BJ (cell line): ENCODE results near the gene RELL2. TPM values are rescaled to one million over a fixed set of nuclear protein-coding genes. Genes with fewer than 3 reads are reported as not detected.

Experiments
- CTCF ChIA-PET: fragments of 350-600 bp; formaldehyde crosslinking; extraction: SDS; loops from one replicate; lab custom pipeline; 2021; ENCODE audit warnings: antibody characterized with exemption, inconsistent platforms; lab: Yijun Ruan, JAX
- POLR2A ChIA-PET: fragments of 300-600 bp; sonication (Branson Sonifier 250); formaldehyde crosslinking; extraction: SDS; loops from one replicate; lab custom pipeline; 2021; ENCODE audit warnings: antibody characterized with exemption; lab: Charles Lee
- DNase-seq: peaks from one replicate; pipeline ENCODE4 v3.0.0-alpha.2; 2011; ENCODE audit warnings: low read depth
- H3K27me3 ChIP-seq: 2 replicates; pipeline ENCODE4 v1.6.0; 2011; ENCODE audit warnings: low read length; ENCODE audit not compliant: control insufficient read depth, insufficient read depth
- H3K36me3 ChIP-seq: 2 replicates; pipeline ENCODE4 v1.5.1; 2011; ENCODE audit warnings: low read length; ENCODE audit not compliant: control insufficient read depth, insufficient read depth
- H3K4me3 ChIP-seq: 2 replicates; pipeline ENCODE4 v1.5.1; 2011; ENCODE audit warnings: low read depth, mild to moderate bottlenecking, control low read depth, low read length
- polyA plus RNA-seq: library from polyadenylated mRNA; depleted of rRNA; stranded (reverse); fragments of >200 nt; gene quantifications from 2 replicates; pipeline ENCODE4 v1.2.3, GENCODE V29; 2011
- TF ChIP-seq, protein P1 (sequence below): IDR thresholded peaks from 2 replicates; pipeline ENCODE4 v1.5.1; 2011; ENCODE audit warnings: low read depth, mild to moderate bottlenecking, control low read depth, inconsistent platforms, low read length, moderate library complexity; ENCODE audit not compliant: insufficient read depth

The RELL2 gene
- polyA plus RNA-seq, 1 experiment, result 5.0 TPM

DNA sequence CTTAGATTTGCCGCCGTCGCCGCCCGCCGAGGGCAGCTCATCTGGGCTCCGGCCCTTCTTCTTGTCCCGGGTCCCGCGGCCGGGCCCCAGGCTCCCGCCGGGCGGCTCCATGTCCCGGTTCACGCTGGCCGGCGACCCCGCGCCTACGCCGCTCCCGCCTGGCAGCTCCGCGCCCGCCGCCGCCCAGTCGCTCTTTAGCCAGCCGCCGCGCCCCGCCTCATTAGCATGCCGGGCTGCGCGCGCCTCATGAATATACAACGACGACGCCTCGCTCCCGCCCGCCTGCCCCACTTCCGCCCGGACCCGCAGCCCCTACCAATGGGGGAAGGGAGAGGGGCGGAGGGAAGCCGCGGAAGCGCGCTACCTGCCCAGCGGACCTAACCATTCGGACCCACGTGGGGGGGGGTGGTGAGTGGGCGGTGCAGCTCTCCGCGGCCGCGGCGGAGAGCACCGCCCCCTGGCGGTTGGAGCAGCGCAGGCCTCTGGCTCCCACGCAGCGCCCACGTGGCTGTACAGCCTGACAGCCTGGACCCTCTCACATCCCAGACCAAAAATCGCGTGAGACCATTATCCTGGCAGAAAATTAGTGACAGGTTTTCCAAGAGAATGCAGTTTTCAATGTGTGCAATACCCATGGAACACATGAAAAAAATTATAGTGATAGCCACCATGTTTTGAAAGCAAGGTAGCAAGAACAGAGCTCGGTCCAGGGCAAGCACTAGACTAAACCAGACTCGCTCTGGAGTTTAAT lies 17.8 kb upstream of the RELL2 start, which contains the start of gene DIAPH1:
Gene DIAPH1, minus strand, starts transcription at position 197 of the 751 bp plus-strand sequence. Its CDS starts 86 bp downstream, at position 111.
- DNase-seq, result peak; percentile 68
- POLR2A ChIA-PET, result interaction anchor here (0.7 to 1.6 kb wide), 2 partner anchors 21 to 27 kb away, joined by 5 to 20 read pairs; no protein-coding TSS in a partner anchor
- peak within 1 kb of the TSS; percentile 83 for H3K4me3 ChIP-seq
- no peaks in the 10 kb centered on the region for H3K27me3 ChIP-seq
- CTCF ChIA-PET, result interaction anchor here (0.7 to 13.1 kb wide), 22 partner anchors 10 to 385 kb away, joined by 3 to 270 read pairs (median 4); partner anchors contain the start of genes FCHSD1, HDAC3, PCDHGA2 and RELL2
- H3K36me3 ChIP-seq, result peaks cover 10% of the 10 kb centered on the region
- TF ChIP-seq, protein P1, sequence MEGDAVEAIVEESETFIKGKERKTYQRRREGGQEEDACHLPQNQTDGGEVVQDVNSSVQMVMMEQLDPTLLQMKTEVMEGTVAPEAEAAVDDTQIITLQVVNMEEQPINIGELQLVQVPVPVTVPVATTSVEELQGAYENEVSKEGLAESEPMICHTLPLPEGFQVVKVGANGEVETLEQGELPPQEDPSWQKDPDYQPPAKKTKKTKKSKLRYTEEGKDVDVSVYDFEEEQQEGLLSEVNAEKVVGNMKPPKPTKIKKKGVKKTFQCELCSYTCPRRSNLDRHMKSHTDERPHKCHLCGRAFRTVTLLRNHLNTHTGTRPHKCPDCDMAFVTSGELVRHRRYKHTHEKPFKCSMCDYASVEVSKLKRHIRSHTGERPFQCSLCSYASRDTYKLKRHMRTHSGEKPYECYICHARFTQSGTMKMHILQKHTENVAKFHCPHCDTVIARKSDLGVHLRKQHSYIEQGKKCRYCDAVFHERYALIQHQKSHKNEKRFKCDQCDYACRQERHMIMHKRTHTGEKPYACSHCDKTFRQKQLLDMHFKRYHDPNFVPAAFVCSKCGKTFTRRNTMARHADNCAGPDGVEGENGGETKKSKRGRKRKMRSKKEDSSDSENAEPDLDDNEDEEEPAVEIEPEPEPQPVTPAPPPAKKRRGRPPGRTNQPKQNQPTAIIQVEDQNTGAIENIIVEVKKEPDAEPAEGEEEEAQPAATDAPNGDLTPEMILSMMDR, result peak; percentile 97

DNA sequence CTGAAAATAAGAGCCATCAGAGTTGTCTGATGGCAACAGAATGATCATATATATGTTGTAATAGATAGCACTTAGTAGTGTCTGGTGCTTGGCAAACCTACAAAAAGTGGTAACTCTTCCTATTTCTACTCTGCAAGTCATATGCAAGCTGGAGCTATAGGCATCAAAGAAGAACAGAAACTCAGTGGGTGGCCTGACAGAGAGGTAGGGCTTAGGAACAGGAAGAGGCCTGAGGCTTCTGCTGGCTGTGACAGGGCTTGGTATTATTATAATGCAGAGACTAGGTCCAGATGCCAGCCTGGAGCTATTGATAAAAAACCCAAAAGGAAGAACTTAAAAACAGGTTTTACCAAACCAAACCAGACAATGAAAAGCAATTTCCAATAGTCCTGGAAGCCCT lies 13.6 kb upstream of the RELL2 start:
- TF ChIP-seq, protein P1, result no peak
- H3K36me3 ChIP-seq, result peaks cover 21% of the 10 kb centered on the region
- no peak for DNase-seq
- H3K4me3 ChIP-seq, result no peak overlapping the region
- no peaks in the 10 kb centered on the region for H3K27me3 ChIP-seq
- CTCF ChIA-PET, result interaction anchor here (1.3 to 13.1 kb wide), 2 partner anchors 12 to 32 kb away, joined by 3 to 270 read pairs; no protein-coding TSS in a partner anchor
- POLR2A ChIA-PET, result no interaction called here

DNA sequence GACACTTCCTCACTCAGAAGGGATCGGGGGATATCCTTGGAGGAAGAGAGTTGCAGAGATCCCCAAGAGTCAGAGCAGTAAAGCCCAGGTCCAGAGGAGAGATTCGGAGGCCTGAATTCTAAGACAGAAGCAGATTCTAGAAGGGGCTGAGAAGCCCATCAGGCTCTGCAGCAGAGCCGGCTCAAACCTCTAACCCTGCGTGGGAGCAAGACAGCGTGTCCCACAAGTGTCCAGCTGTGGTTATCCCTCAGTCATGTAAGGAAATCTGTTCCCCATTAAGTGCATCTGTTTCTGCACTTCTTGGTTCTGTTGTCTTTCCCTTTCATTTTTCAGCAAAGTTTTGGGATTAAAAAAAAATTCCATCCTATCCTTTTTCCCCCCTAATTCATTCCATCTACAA lies 13.2 kb upstream of the RELL2 start:
- POLR2A ChIA-PET, result interaction anchor here (0.7 kb wide), 1 partner anchor 609 kb away, joined by 11 read pairs; no protein-coding TSS in a partner anchor

DNA sequence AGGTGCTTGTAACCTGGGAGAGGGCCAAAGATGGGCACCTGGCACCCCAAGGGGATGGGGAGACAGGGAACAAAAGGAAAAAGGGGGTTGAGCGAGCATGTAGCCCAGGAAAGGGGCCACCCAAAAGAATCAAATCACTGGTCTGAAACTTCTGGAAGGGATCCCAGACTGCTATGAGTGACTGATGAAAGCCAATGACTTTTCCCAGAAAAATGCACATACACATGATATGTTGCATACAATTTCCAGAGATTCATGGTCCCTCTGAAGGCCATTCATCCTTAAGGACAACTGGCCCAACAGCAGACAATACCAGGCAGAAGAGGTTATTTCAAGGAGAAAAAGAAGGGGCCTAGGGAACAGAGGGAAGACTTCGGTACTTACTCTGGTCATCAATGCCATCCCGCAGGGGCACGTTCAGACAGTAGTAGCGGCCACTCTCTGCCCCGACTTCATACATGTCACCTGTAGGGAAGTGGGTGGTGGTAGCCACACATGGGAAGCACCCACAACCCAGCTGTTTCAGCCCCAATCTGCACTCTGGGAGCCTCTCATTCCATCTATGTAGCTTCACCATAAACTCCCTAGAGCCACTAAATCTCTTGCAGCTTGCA lies 8.5 kb upstream of the RELL2 start:
- TF ChIP-seq, protein P1, result no peak
- Histone ChIP-seq H3K4me3 (no peak overlapping the region), H3K36me3 (peaks cover 18% of the 10 kb centered on the region), H3K27me3 (no peaks in the 10 kb centered on the region)
- CTCF ChIA-PET, result interaction anchor here (0.6 to 10.9 kb wide), 4 partner anchors 8 to 36 kb away, joined by 4 to 107 read pairs (median 6); partner anchors contain the start of genes DIAPH1, HDAC3 and RELL2
- POLR2A ChIA-PET, result no interaction called here
- no peak for DNase-seq

More for the DNA sequence above, 13.2 kb upstream of the RELL2 start:
- no peaks in the 10 kb centered on the region for H3K27me3 ChIP-seq
- no peak for DNase-seq
- no peak overlapping the region for H3K4me3 ChIP-seq
- CTCF ChIA-PET, result interaction anchor here (1.3 to 13.1 kb wide), 2 partner anchors 12 to 33 kb away, joined by 3 to 270 read pairs; no protein-coding TSS in a partner anchor
- H3K36me3 ChIP-seq, result peaks cover 21% of the 10 kb centered on the region
- TF ChIP-seq, protein P1, result no peak

DNA sequence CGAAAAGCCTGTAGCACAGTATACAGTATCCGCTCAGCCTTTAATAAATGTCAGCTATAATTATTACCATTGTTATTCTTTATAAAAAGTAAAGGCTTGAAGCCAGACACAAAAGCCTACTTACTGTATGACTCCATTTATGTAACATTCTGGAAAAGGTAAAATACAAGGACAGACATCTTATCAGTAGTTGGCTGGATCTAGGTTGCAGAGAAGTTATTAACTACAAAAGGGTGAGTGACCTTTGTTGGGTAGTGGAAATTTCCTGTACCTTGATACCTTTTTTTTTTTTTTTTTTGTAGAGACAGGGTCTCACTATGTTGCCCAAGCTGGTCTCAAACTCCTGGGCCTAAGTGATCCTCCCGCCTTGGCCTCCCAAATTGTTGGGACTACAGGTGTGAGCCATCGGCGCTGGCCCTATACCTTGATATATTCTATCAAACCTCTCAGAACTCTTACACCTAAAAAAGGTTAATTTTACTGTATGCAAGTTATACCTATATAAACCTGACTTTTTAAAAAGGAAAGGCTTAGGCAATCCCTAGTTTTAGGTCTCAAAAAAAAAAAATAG lies 6.1 kb upstream of the RELL2 start:
- peaks cover 20% of the 10 kb centered on the region for H3K36me3 ChIP-seq
- ChIA-PET CTCF (interaction anchor here (1.7 to 10.9 kb wide), 2 partner anchors 11 to 38 kb away, joined by 5 to 107 read pairs; partner anchors contain the start of gene DIAPH1), POLR2A (no interaction called here)
- DNase-seq, result no peak
- TF ChIP-seq, protein P1, result no peak
- no peak overlapping the region for H3K4me3 ChIP-seq
- H3K27me3 ChIP-seq, result no peaks in the 10 kb centered on the region
